Subcutaneous adipose tissue (tissue), 4 donors: Measurements from ENCODE around the gene ARHGAP32. TPM values are rescaled to one million over a fixed set of nuclear protein-coding genes. Genes with fewer than 3 reads are reported as not detected.

Experiments
- total RNA-seq, 4 donors: library from RNA; depleted of rRNA; stranded (reverse); fragments of >200 nt; gene quantifications; one replicate each; pipeline ENCODE4 v1.1.0, GENCODE V29; 2016
- TF ChIP-seq, protein P1 (sequence below): fragments of 450-650 bp; IDR thresholded peaks from one replicate; pipeline ENCODE4 v1.5.1; 2016; ENCODE audit warnings: low read depth, mild to moderate bottlenecking, control low read depth, antibody characterized with exemption, moderate library complexity

The ARHGAP32 gene
- total RNA-seq, 4 donors from 2014 or later = 10.9 to 19.6 (median 16.0) TPM

DNA sequence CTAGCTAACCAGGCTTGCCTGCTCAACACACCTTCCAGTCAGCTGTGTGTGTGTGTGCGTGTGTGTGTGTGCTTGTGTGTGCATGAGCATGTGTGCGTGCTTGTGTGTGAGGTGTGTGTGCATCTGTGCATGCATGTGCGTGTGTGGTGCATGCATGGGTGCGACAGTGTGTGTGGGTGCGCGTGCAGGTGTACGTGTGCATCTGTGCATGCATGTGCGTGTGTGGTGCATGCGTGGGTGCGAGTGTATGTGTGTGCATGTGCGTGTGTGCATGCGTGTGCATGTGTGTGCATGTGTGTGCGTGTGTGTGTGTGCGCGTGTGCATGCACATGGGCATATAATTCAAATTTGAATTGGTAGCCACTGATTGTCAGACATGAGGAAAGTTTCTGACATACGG is 239.0 kb downstream of the ARHGAP32 start:
- TF ChIP-seq, protein P1, sequence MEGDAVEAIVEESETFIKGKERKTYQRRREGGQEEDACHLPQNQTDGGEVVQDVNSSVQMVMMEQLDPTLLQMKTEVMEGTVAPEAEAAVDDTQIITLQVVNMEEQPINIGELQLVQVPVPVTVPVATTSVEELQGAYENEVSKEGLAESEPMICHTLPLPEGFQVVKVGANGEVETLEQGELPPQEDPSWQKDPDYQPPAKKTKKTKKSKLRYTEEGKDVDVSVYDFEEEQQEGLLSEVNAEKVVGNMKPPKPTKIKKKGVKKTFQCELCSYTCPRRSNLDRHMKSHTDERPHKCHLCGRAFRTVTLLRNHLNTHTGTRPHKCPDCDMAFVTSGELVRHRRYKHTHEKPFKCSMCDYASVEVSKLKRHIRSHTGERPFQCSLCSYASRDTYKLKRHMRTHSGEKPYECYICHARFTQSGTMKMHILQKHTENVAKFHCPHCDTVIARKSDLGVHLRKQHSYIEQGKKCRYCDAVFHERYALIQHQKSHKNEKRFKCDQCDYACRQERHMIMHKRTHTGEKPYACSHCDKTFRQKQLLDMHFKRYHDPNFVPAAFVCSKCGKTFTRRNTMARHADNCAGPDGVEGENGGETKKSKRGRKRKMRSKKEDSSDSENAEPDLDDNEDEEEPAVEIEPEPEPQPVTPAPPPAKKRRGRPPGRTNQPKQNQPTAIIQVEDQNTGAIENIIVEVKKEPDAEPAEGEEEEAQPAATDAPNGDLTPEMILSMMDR = no peak

DNA sequence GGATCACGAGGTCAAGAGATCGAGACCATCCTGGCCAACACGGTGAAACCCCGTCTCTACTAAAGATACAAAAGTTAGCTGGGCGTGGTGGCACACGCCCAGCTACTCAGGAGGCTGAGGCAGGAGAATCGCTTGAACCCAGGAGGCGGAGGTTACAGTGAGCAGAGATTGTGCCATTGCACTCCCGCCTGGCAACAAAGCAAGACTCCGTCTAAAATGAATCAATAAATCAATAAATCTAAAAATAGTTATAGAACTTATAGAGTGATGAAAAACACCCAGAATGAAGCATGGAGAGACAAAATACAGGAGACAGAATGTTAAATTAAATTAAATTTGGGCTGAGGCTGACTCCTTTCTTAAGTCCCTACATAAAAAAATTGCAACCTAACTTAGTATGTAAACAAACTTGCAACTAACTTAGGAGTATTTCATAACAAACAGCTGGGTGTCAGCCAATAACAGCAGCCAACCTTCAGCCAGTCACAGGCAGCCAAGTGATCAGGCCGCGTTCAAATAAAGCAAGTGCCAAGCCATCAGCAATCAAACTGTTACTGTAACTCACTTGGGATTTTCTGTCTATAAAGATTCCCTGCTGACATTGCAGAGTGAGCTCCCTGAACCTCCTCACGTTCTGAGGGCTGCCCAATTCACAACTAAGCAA is 242.2 kb downstream of the ARHGAP32 start:
- TF ChIP-seq, protein P1 = no peak

DNA sequence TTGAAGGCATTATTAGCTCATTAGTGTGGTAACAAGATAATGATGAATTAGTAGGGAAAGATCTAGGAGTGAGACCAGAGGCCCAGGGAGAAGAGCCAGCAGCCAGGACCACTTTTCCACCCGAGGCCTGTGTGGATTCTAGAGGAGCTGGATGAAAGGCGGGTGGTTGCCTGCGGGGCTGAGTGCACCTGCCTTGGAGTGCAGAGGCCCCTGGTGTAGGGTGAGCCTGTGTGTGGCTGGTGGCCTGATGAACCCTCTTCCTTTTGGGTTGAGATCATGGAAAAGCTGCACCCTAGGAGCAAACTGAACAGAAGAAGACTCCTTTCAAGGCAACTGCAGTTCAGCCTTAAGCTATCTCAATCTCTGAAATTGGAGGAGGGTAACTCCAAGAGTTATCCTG is 243.5 kb downstream of the ARHGAP32 start:
- TF ChIP-seq, protein P1 = no peak

DNA sequence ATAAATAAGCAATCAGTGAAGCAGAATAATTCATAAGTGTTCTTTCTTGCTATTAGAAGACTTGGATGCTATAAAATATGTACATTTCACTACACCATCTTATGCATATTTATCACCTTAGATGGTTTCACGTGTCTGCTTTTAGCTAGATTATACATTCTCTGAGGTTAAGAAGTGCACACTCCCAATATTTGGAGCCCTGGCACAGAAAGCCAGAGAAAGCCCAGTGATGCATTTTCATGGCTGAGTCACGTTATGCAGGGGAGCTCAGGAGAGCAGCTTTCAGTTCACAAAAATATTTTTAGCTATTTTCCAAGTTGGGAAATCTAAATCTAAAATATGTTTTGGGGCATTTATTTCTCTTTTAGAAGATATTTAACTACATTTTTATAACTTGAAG is 244.4 kb downstream of the ARHGAP32 start:
- TF ChIP-seq, protein P1 = no peak

DNA sequence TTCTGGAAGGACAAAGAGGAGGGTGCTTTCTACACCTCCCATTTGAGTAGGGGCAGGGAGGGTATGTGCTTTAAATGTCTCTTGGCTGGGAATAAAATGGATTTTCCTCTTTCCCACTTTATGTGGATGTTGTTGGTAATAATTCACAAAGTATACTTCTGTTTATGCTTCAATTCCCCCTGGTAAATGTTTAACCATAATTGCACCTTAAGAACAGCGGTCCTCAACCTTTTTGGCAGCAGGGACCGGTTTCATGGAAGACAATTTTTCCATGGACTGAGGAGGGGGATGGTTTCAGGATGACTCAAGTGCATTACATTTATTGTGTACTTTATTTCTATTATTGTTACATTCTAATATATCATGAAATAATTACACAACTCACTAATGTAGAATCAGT is 245.5 kb downstream of the ARHGAP32 start:
- TF ChIP-seq, protein P1 = no peak

DNA sequence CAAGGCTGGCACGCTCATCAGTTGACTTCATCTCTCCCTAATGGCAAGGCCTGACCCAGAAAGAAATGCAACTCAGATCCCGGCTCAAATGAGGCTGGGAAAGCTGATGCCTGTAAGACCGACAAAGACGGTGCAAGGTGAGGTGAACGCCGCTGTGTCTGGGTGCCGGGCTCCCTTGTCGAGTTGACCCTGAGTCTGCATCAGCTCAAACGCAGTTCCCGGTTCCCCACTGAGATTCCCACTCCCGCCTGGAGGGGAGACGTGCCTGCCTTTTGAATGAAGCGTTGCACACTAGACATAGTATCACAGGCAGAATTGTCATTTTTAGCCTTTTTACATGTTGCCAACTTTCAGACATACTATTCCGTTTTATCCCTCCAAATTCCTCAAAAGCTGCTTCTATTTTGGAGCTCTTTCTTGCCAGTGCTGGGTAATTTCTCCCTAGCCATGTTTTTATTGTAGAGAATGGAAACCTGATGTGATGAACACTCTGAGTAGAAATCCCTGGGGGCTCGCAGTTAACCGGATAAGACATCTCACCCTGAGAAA is 248.6 kb downstream of the ARHGAP32 start:
- TF ChIP-seq, protein P1 = no peak

DNA sequence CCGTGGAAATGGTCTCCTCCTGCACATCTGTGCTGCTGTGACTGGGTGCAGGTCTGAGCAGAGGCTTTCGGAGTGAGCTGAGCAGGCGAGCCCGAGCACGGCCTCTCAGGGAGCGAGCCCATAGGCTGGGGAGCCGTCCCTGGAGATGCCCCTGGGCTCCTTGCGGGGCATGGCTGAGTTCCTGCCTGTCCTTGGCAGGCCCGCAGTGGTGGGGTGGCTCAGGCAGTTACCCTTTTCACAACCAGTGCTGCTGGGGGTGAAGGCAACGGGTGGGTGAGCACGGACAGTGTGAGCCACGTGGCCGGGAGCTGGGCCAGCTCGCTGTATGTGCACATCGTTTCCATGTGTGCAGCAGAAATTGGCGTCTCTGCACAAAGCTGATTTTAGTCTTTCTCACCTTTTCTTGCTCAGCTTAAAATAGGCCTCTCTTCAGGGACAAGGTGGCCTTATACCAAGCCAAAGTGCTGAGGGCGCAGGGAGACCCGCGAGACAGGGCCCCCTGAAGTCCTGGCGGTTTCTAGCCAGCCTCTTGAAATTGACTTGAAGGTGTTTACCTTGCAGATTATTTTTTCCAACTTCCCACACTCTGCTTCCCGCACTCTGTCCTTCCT is 249.2 kb downstream of the ARHGAP32 start, which contains the start of gene TP53AIP1:
Gene TP53AIP1, minus strand, starts transcription at position 55 of the 611 bp plus-strand sequence. CDS start 5,053 bp downstream, outside the sequence.
- TF ChIP-seq, protein P1 = no peak
